HepG2 (cell line): ENCODE measurements around the gene SPNS2. TPM values are rescaled to one million over a fixed set of nuclear protein-coding genes. Genes with fewer than 3 reads are reported as not detected.

ENCODE experiments used
- GABPB1 ChIP-seq: IDR thresholded peaks from 2 replicates; pipeline ENCODE4 v1.6.1; 2016; ENCODE audit warnings: mild to moderate bottlenecking, missing genetic modification reagents, moderate library complexity, missing compliant biosample characterization
- GATAD2A ChIP-seq: IDR thresholded peaks from 2 replicates; pipeline ENCODE4 v1.6.1; 2016
- XRCC5 ChIP-seq: fragments of 200-400 bp; formaldehyde crosslinking; optimal IDR thresholded peaks from 2 replicates; pipeline ENCODE3; 2017; ENCODE audit warnings: mild to moderate bottlenecking, low read length
- ZNF777 ChIP-seq: sonication (generic); formaldehyde crosslinking; IDR thresholded peaks from 2 replicates; pipeline ENCODE4 v1.4.0; 2020; ENCODE audit warnings: missing genetic modification reagents
- ZSCAN25 ChIP-seq: sonication (generic); formaldehyde crosslinking; IDR thresholded peaks from 2 replicates; pipeline ENCODE4 v1.8.0; 2022; ENCODE audit warnings: mild to moderate bottlenecking, missing genetic modification reagents
- polyA plus RNA-seq, 8 experiments: library from polyadenylated mRNA; depleted of rRNA in 3 of 8; stranded (reverse) in 7 of 8; unstranded in 1 of 8; fragments of >200 nt; fragmentation: Illumina TruSeq in 4 of 8; extraction: Trizol in 4 of 8; gene quantifications; 2 replicates each; pipeline versions ENCODE4 v1.2.1 to v1.2.3, GENCODE V29; 2011 to 2016; ENCODE audit warnings: low read depth in 4 of 8, missing spikeins in 1 of 8, mixed read lengths in 1 of 8; ENCODE audit not compliant: insufficient read depth in 1 of 8
- total RNA-seq, 5 experiments: library from RNA; depleted of rRNA; stranded (reverse); fragments of >200 nt; fragmentation: Illumina TruSeq; extraction: Trizol; gene quantifications; 2 replicates each; pipeline ENCODE4 v1.2.3, GENCODE V29; 2016; ENCODE audit warnings: low read depth in 1 of 5
- TF ChIP-seq, protein P1 (sequence below): sonication (generic); formaldehyde crosslinking; IDR thresholded peaks from 2 replicates; pipeline ENCODE4 v1.5.0; 2020; ENCODE audit warnings: missing genetic modification reagents
- TF ChIP-seq, protein P2 (sequence below): sonication (generic); formaldehyde crosslinking; IDR thresholded peaks from 2 replicates; pipeline ENCODE4 v1.8.0; 2023; ENCODE audit warnings: mild to moderate bottlenecking, missing genetic modification reagents
- TF ChIP-seq, protein P3 (sequence below): sonication (generic); formaldehyde crosslinking; IDR thresholded peaks from 2 replicates; pipeline ENCODE4 v1.4.0; 2020; ENCODE audit warnings: missing genetic modification reagents

SPNS2 gene
- total and polyA plus RNA-seq, 2 of the 13 experiments (the other 11 are each of a cell fraction or from before 2014, with no cell fraction given) = 0.01 TPM; not detected in 1

GRCh38 chr17:4584101-4584916, 85.6 kb downstream of the SPNS2 start, which contains the start of gene SMTNL2 (continued):
- TF ChIP-seq, protein P1, sequence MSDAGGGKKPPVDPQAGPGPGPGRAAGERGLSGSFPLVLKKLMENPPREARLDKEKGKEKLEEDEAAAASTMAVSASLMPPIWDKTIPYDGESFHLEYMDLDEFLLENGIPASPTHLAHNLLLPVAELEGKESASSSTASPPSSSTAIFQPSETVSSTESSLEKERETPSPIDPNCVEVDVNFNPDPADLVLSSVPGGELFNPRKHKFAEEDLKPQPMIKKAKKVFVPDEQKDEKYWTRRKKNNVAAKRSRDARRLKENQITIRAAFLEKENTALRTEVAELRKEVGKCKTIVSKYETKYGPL (CRISPR knock-in tag) = no peak
- TF ChIP-seq ZSCAN25 (CRISPR knock-in tag) (peak; percentile 73; the same call in 1 of the 2 replicates), GATAD2A (CRISPR knock-in tag) (no peak), XRCC5 (peak; percentile 9), GABPB1 (CRISPR knock-in tag) (no peak; the same call in 1 of the 2 replicates), ZNF777 (CRISPR knock-in tag) (peak; percentile 76)
- TF ChIP-seq, protein P2, sequence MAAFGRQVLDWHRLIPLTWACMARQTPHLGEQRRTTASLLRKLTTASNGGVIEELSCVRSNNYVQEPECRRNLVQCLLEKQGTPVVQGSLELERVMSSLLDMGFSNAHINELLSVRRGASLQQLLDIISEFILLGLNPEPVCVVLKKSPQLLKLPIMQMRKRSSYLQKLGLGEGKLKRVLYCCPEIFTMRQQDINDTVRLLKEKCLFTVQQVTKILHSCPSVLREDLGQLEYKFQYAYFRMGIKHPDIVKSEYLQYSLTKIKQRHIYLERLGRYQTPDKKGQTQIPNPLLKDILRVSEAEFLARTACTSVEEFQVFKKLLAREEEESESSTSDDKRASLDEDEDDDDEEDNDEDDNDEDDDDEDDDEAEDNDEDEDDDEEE (CRISPR knock-in tag) = no peak
- TF ChIP-seq, protein P3, sequence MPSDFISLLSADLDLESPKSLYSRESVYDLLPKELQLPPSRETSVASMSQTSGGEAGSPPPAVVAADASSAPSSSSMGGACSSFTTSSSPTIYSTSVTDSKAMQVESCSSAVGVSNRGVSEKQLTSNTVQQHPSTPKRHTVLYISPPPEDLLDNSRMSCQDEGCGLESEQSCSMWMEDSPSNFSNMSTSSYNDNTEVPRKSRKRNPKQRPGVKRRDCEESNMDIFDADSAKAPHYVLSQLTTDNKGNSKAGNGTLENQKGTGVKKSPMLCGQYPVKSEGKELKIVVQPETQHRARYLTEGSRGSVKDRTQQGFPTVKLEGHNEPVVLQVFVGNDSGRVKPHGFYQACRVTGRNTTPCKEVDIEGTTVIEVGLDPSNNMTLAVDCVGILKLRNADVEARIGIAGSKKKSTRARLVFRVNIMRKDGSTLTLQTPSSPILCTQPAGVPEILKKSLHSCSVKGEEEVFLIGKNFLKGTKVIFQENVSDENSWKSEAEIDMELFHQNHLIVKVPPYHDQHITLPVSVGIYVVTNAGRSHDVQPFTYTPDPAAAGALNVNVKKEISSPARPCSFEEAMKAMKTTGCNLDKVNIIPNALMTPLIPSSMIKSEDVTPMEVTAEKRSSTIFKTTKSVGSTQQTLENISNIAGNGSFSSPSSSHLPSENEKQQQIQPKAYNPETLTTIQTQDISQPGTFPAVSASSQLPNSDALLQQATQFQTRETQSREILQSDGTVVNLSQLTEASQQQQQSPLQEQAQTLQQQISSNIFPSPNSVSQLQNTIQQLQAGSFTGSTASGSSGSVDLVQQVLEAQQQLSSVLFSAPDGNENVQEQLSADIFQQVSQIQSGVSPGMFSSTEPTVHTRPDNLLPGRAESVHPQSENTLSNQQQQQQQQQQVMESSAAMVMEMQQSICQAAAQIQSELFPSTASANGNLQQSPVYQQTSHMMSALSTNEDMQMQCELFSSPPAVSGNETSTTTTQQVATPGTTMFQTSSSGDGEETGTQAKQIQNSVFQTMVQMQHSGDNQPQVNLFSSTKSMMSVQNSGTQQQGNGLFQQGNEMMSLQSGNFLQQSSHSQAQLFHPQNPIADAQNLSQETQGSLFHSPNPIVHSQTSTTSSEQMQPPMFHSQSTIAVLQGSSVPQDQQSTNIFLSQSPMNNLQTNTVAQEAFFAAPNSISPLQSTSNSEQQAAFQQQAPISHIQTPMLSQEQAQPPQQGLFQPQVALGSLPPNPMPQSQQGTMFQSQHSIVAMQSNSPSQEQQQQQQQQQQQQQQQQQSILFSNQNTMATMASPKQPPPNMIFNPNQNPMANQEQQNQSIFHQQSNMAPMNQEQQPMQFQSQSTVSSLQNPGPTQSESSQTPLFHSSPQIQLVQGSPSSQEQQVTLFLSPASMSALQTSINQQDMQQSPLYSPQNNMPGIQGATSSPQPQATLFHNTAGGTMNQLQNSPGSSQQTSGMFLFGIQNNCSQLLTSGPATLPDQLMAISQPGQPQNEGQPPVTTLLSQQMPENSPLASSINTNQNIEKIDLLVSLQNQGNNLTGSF = no peak
- TF ChIP-seq, all 625 proteins: peak for 24
